Subcutaneous adipose tissue (tissue), 4 donors: Measurements from ENCODE around the gene ACSS1. TPM values are rescaled to one million over a fixed set of nuclear protein-coding genes. Genes with fewer than 3 reads are reported as not detected.

ENCODE experiments used
- CTCF ChIP-seq: fragments of 450-650 bp; IDR thresholded peaks from one replicate; pipeline ENCODE4 v1.5.1; 2016; ENCODE audit warnings: low read depth, mild to moderate bottlenecking, control low read depth, antibody characterized with exemption, moderate library complexity
- total RNA-seq, 4 donors: library from RNA; depleted of rRNA; stranded (reverse); fragments of >200 nt; gene quantifications; one replicate each; pipeline ENCODE4 v1.1.0, GENCODE V29; 2016

Gene ACSS1
- total RNA-seq, 4 donors from 2014 or later, result 9.3 to 35.6 (median 16.2) TPM

- no peak for TF ChIP-seq CTCF
Observed at GRCh38 chr20:25083141-25083772, 25.3 kb upstream of the ACSS1 start.

- TF ChIP-seq CTCF, result no peak
Observed at GRCh38 chr20:25082498-25082873, 24.5 kb upstream of the ACSS1 start.

GRCh38 chr20:25081730-25082497, 24.0 kb upstream of the ACSS1 start, which contains the start of gene VSX1:
TSS of gene VSX1 (minus strand) at chr20:25082141. CDS start at chr20:25082096, 45 bp downstream.
- TF ChIP-seq CTCF, result no peak

GRCh38 chr20:25081065-25081729, 23.3 kb upstream of the ACSS1 start:
- TF ChIP-seq CTCF, result no peak

GRCh38 chr20:25079171-25079570, 21.2 kb upstream of the ACSS1 start:
- no peak for TF ChIP-seq CTCF

- no peak for TF ChIP-seq CTCF
Observed at GRCh38 chr20:25078662-25079061, 20.7 kb upstream of the ACSS1 start.

GRCh38 chr20:25077610-25078169, 19.8 kb upstream of the ACSS1 start:
- no peak for TF ChIP-seq CTCF
